GM18511 (cell line): ENCODE measurements around the gene HS3ST5.
"Not testable (repeated sequence)": the region's sequence is repeated elsewhere in the genome, so short reads cannot be mapped to it uniquely, and the experiment has no call there.

Source experiments
- ATAC-seq: cut with Tn5 transposase; IDR thresholded peaks from one replicate; pipeline ENCODE4 v1.9.1; 2021; ENCODE audit warnings: mild to moderate bottlenecking, moderate library complexity; ENCODE audit not compliant: unreplicated experiment

HS3ST5 gene

GRCh38 chr6:114280239-114280982, 62.4 kb downstream of the HS3ST5 start:
- no peak for ATAC-seq

GRCh38 chr6:114277220-114277619, 65.6 kb downstream of the HS3ST5 start:
- ATAC-seq = no peak

- no peak for ATAC-seq
Observed at GRCh38 chr6:114276783-114277182, 66.0 kb downstream of the HS3ST5 start.

- no peak for ATAC-seq
Observed at GRCh38 chr6:114274836-114275235, 68.0 kb downstream of the HS3ST5 start.

GRCh38 chr6:114272582-114272981, 70.2 kb downstream of the HS3ST5 start:
- ATAC-seq = no peak

GRCh38 chr6:114271405-114271804, 71.4 kb downstream of the HS3ST5 start:
- ATAC-seq = no peak

- peak; percentile 82 for ATAC-seq
Observed at GRCh38 chr6:114267897-114268296, 74.9 kb downstream of the HS3ST5 start.

GRCh38 chr6:114260810-114261209, 82.0 kb downstream of the HS3ST5 start:
- ATAC-seq = no peak

- ATAC-seq = no peak
Observed at GRCh38 chr6:114258376-114258775, 84.4 kb downstream of the HS3ST5 start.

- no peak for ATAC-seq
Observed at GRCh38 chr6:114253431-114253830, 89.4 kb downstream of the HS3ST5 start.

GRCh38 chr6:114249522-114249921, 93.3 kb downstream of the HS3ST5 start:
- ATAC-seq = no peak

- no peak for ATAC-seq
Observed at GRCh38 chr6:114247101-114247500, 95.7 kb downstream of the HS3ST5 start.

GRCh38 chr6:114240796-114241195, 102.0 kb downstream of the HS3ST5 start:
- no peak for ATAC-seq

GRCh38 chr6:114228675-114229074, 114.1 kb downstream of the HS3ST5 start:
- no peak for ATAC-seq

GRCh38 chr6:114227944-114228468, 114.8 kb downstream of the HS3ST5 start:
- ATAC-seq = no peak

- ATAC-seq = no peak
Observed at GRCh38 chr6:114220241-114220640, 122.6 kb downstream of the HS3ST5 start.

GRCh38 chr6:114218437-114219340, 124.1 kb downstream of the HS3ST5 start:
- no peak for ATAC-seq

- ATAC-seq = not testable (repeated sequence)
Observed at GRCh38 chr6:114217996-114218395, 124.8 kb downstream of the HS3ST5 start.

GRCh38 chr6:114216789-114217467, 125.9 kb downstream of the HS3ST5 start:
- no peak for ATAC-seq

GRCh38 chr6:114210467-114210866, 132.4 kb downstream of the HS3ST5 start:
- ATAC-seq = no peak

GRCh38 chr6:114203460-114203859, 139.4 kb downstream of the HS3ST5 start:
- no peak for ATAC-seq
